ENCODE measurements around the gene WDR86. TPM values are rescaled to one million over a fixed set of nuclear protein-coding genes. Genes with fewer than 3 reads are reported as not detected.

The WDR86 gene
- total RNA-seq, 1 experiment from 2014 or later, result not detected

DNA sequence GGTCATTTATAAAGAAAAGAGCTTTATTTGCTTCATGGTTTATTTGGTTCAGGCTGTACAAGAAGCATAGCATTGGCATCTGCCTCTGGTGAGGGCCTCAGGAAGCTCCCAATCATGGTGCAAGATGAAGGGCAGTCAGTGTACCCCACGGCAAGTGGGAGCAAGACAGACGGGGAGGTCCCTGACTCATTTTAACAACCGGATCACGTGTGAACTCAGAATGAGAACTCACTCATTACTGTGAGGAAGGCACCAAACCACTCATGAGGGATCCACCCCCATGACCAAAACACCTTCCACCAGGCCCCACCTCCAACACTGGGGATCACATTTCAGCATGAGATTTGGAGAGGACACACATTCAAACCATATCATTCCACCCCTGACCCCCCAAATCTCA, 45.9 kb upstream of the WDR86 start:
- no peak overlapping the region for H3K4me2 ChIP-seq (ENCODE audit: low read length)

More for the DNA sequence above, 45.9 kb upstream of the WDR86 start:
- Histone ChIP-seq H3K79me2 (ENCODE audit: insufficient read depth, low read length) (no peaks in the 10 kb centered on the region), H3K9me2 (ENCODE audit: insufficient read depth) (no peaks in the 10 kb centered on the region), H3K27me3 (ENCODE audit: insufficient read depth, low read length) (no peaks in the 10 kb centered on the region), H3K4me3 (replicated peaks in 1 of 2; ENCODE audit: low read depth in 1 of 2, low read length in 2 of 2) (no peak overlapping the region), H4K20me1 (ENCODE audit: insufficient read depth) (no peaks in the 10 kb centered on the region), H3K27ac (ENCODE audit: low read depth, low read length) (no peak overlapping the region), H2AFZ (ENCODE audit: low read depth, low read length, poor library complexity, severe bottlenecking) (no peak overlapping the region), H3K36me3 (ENCODE audit: control insufficient read depth in 1 of 2, insufficient read depth in 2 of 2, low read length in 2 of 2) (no peaks in the 10 kb centered on the region), H3K4me1 (ENCODE audit: control insufficient read depth in 1 of 2, insufficient read depth in 2 of 2, low read length in 2 of 2) (peaks cover 16 to 18% of the 10 kb centered on the region in 2 experiments), H3K9me3 (ENCODE audit: control insufficient read depth in 1 of 2, insufficient read depth in 1 of 2, low read depth in 1 of 2, low read length in 2 of 2) (no peaks in the 10 kb centered on the region), H3K9ac (ENCODE audit: low read length) (no peak overlapping the region)
- TF ChIP-seq TCF7L2 (IDR thresholded peaks at IDR 0.05; ENCODE audit: borderline replicate concordance, extremely low read depth, insufficient read depth, insufficient read length) (no peak), YY1 (IDR thresholded peaks at IDR 0.05; ENCODE audit: extremely low read depth, insufficient replicate concordance, low read depth, low read length) (no peak), SP1 (IDR thresholded peaks at IDR 0.05; ENCODE audit: low read depth) (no peak), CTCF (IDR thresholded peaks at IDR 0.05 in 2 of 3, conservative IDR thresholded peaks at IDR 0.05 in 1 of 3; ENCODE audit: borderline replicate concordance in 1 of 3, insufficient read depth in 1 of 3, low read depth in 2 of 3, low read length in 2 of 3) (no peak), ZFX (IDR thresholded peaks at IDR 0.05) (no peak), ZNF274 (IDR thresholded peaks at IDR 0.05; ENCODE audit: low read depth, low read length) (no peak), ELF1 (IDR thresholded peaks at IDR 0.05; ENCODE audit: borderline replicate concordance, low read depth) (no peak), FOSL1 (IDR thresholded peaks at IDR 0.05; ENCODE audit: low read depth) (no peak), CBX3 (IDR thresholded peaks at IDR 0.05; ENCODE audit: low read depth) (no peak), EZH2 (IDR thresholded peaks at IDR 0.05) (no peak), RAD21 (IDR thresholded peaks at IDR 0.05; ENCODE audit: low read depth) (no peak)
- TF ChIP-seq, protein P1, sequence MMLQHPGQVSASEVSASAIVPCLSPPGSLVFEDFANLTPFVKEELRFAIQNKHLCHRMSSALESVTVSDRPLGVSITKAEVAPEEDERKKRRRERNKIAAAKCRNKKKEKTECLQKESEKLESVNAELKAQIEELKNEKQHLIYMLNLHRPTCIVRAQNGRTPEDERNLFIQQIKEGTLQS (IDR thresholded peaks at IDR 0.05), result no peak
- POLR2A ChIA-PET, result no interaction called here
- ATAC-seq, result no peak
- no peak for DNase-seq (ENCODE audit: low read depth, low spot score)
- BruUV-seq (replicated peaks), result no TSS peak
- RAD21 ChIA-PET (ENCODE audit: low non-redundant PET in 1 of 2, low total read pairs in 2 of 2, uncharacterized antibody in 2 of 2, unreplicated experiment in 2 of 2), result no interaction called here
- CTCF ChIA-PET, result no interaction called here
- intact Hi-C loops (cut with micrococcal nuclease), result no loop called here

Data from HCT116 (cell line).